H1 (cell line): ENCODE results near the gene TARBP2. TPM values are rescaled to one million over a fixed set of nuclear protein-coding genes. Genes with fewer than 3 reads are reported as not detected.

Experiments
- CBX5 ChIP-seq: fragments of 300-800, 300-1000 bp; sonication (generic); IDR thresholded peaks from 2 replicates; pipeline ENCODE4 v1.7.1; 2016; ENCODE audit warnings: antibody characterized with exemption, low read length, low read depth
- RAD21 ChIP-seq, 2 experiments: IDR thresholded peaks in 1 of 2; conservative IDR thresholded peaks in 1 of 2; 2 replicates each; pipeline ENCODE4 v1.6.1; 2011; ENCODE audit warnings: low read depth in 2 of 2, low read length in 2 of 2, improper control_type of control experiment in 1 of 2, inconsistent platforms in 1 of 2, mild to moderate bottlenecking in 1 of 2, moderate library complexity in 1 of 2
- polyA plus RNA-seq, 7 experiments: library from polyadenylated mRNA; depleted of rRNA in 3 of 7; stranded (reverse) in 5 of 7; unstranded in 2 of 7; fragments of >200 nt in 5 of 7; fragments of 200-250 nt in 2 of 7; gene quantifications; 1 replicate in 5 of 7; 2 replicates in 1 of 7; 4 replicates in 1 of 7; pipeline versions ENCODE4 v1.2.1 to v1.2.3, GENCODE V29; 2011 to 2013; ENCODE audit warnings: missing spikeins in 2 of 7, mixed read lengths in 2 of 7
- total RNA-seq: library from RNA; stranded (reverse); fragmentation: NEBNext Ultra II Directional; extraction: Animal tissue kit (Norgen Biotek cat#: 25700); gene quantifications from 2 replicates; pipeline ENCODE4 v1.2.1, GENCODE V29; 2021

Gene TARBP2
- total and polyA plus RNA-seq, 2 of the 8 experiments (the other 6 are each of a cell fraction or from before 2014, with no cell fraction given), result 69.9 to 122 TPM

GRCh38 chr12:53507603-53507885 is 6.5 kb downstream of the TARBP2 start (continued):
- TF ChIP-seq CBX5 (no peak), RAD21 (IDR thresholded peaks at IDR 0.05 in 1 of 2, conservative IDR thresholded peaks at IDR 0.05 in 1 of 2; ENCODE audit: low read depth in 2 of 2, low read length in 2 of 2) (no peak)
